H1 (cell line): Measurements from ENCODE around the gene ZBTB40. TPM values are rescaled to one million over a fixed set of nuclear protein-coding genes. Genes with fewer than 3 reads are reported as not detected.

Experiments used
- CTCF ChIA-PET: fragments of 300-600 bp; sonication (Branson Sonifier 250); formaldehyde crosslinking; loops from one replicate; lab custom pipeline; 2021; ENCODE audit not compliant: partially characterized antibody; lab: Charles Lee
- POLR2A ChIA-PET: fragments of 300-600 bp; sonication (Branson Sonifier 250); formaldehyde crosslinking; loops from one replicate; lab custom pipeline; 2021; ENCODE audit warnings: inconsistent platforms; ENCODE audit not compliant: partially characterized antibody; lab: Charles Lee
- DNase-seq, 2 experiments: peaks; one replicate each; pipeline versions ENCODE4 v3.0.0 to v3.0.0-alpha.2; 2010 to 2022; ENCODE audit warnings: low spot score in 2 of 2, low read depth in 1 of 2, mixed read lengths in 1 of 2
- FAIRE-seq: peaks from 2 replicates; lab custom pipeline; 2011; peaks lifted over from hg19 to GRCh38; lab: Jason Lieb, UNC
- H2AFZ ChIP-seq: 2 replicates; pipeline ENCODE4 v1.8.1; 2012; ENCODE audit warnings: low read length, inconsistent platforms
- H2AK5ac ChIP-seq: 2 replicates; pipeline ENCODE4 v1.6.1; 2013; ENCODE audit warnings: low read depth, low read length
- H2BK120ac ChIP-seq: replicated peaks from 2 replicates; pipeline ENCODE3; 2013; ENCODE audit warnings: low read depth, low read length, inconsistent platforms
- H2BK12ac ChIP-seq: 2 replicates; pipeline ENCODE4 v1.6.1; 2013; ENCODE audit warnings: low read depth, low read length
- H2BK15ac ChIP-seq: 2 replicates; pipeline ENCODE4 v1.6.1; 2013; ENCODE audit warnings: low read length
- H2BK20ac ChIP-seq: 2 replicates; pipeline ENCODE4 v1.6.1; 2013; ENCODE audit warnings: low read length
- H2BK5ac ChIP-seq: 2 replicates; pipeline ENCODE4 v1.6.1; 2013; ENCODE audit warnings: low read depth, low read length
- H3K14ac ChIP-seq: 2 replicates; pipeline ENCODE4 v1.6.1; 2013; ENCODE audit warnings: inconsistent platforms; ENCODE audit not compliant: insufficient read length
- H3K18ac ChIP-seq: 2 replicates; pipeline ENCODE4 v1.6.1; 2013; ENCODE audit warnings: low read length; ENCODE audit errors: extremely low read depth
- H3K23ac ChIP-seq: 2 replicates; pipeline ENCODE4 v1.6.1; 2013; ENCODE audit warnings: inconsistent platforms; ENCODE audit not compliant: insufficient read length
- H3K23me2 ChIP-seq: 2 replicates; pipeline ENCODE4 v1.6.1; 2013; ENCODE audit warnings: low read depth, low read length
- H3K27ac ChIP-seq: 2 replicates; pipeline ENCODE4 v1.6.1; 2011; ENCODE audit warnings: low read depth, low read length, inconsistent platforms
- H3K27me3 ChIP-seq, 4 experiments: replicated peaks in 1 of 4; 1 replicate in 1 of 4; 2 replicates in 3 of 4; pipeline versions ENCODE4 v1.6.1 to v1.8.1; 2011 to 2013; ENCODE audit warnings: low read length in 3 of 4, mild to moderate bottlenecking in 3 of 4, inconsistent platforms in 2 of 4, mixed read lengths in 2 of 4, moderate library complexity in 1 of 4; ENCODE audit not compliant: control insufficient read depth in 3 of 4, insufficient read depth in 3 of 4; ENCODE audit errors: extremely low read depth in 1 of 4
- H3K36me3 ChIP-seq, 4 experiments: 2 replicates each; pipeline versions ENCODE4 v1.6.1 to v1.8.1; 2011 to 2013; ENCODE audit warnings: mild to moderate bottlenecking in 4 of 4, low read length in 3 of 4, moderate library complexity in 2 of 4, control low read depth in 1 of 4, inconsistent platforms in 1 of 4; ENCODE audit not compliant: insufficient read depth in 4 of 4, control insufficient read depth in 2 of 4
- H3K4ac ChIP-seq: replicated peaks from 2 replicates; pipeline ENCODE3; 2013; ENCODE audit warnings: low read length, low read depth, mixed read lengths, inconsistent platforms; ENCODE audit not compliant: insufficient read length
- H3K4me1 ChIP-seq, 4 experiments: replicated peaks in 1 of 4; 1 replicate in 1 of 4; 2 replicates in 3 of 4; pipeline versions ENCODE4 v1.6.1 to v1.8.1; 2011 to 2013; ENCODE audit warnings: low read length in 3 of 4, inconsistent platforms in 2 of 4, mixed read lengths in 1 of 4; ENCODE audit not compliant: insufficient read depth in 4 of 4, control insufficient read depth in 3 of 4
- H3K4me2 ChIP-seq, 2 experiments: 2 replicates each; pipeline versions ENCODE4 v1.6.1 to v1.8.1; 2011 to 2013; ENCODE audit warnings: low read depth in 2 of 2, low read length in 2 of 2, control low read depth in 1 of 2, inconsistent platforms in 1 of 2, mild to moderate bottlenecking in 1 of 2; ENCODE audit not compliant: insufficient read depth in 1 of 2
- H3K4me3 ChIP-seq, 4 experiments: fragments of 200-600, 300-600 bp in 1 of 4; sonication (generic), shearing (Covaris generic), sonication (Bioruptor Twin) in 1 of 4; 2 replicates each; pipeline versions ENCODE4 v1.5.1 to v1.8.1; 2011 to 2016; ENCODE audit warnings: low read length in 4 of 4, low read depth in 3 of 4, control low read depth in 2 of 4, inconsistent platforms in 2 of 4, mild to moderate bottlenecking in 2 of 4, mixed read lengths in 1 of 4, moderate library complexity in 1 of 4; ENCODE audit not compliant: insufficient read depth in 2 of 4; ENCODE audit errors: extremely low read depth in 1 of 4
- H3K56ac ChIP-seq: replicated peaks from 2 replicates; pipeline ENCODE3; 2013; ENCODE audit warnings: low read depth, mild to moderate bottlenecking, mixed read lengths, low read length, inconsistent platforms; ENCODE audit not compliant: insufficient read length
- H3K79me1 ChIP-seq: 2 replicates; pipeline ENCODE4 v1.6.1; 2013; ENCODE audit warnings: low read depth, low read length, control low read depth
- H3K79me2 ChIP-seq, 2 experiments: 2 replicates each; pipeline versions ENCODE4 v1.6.1 to v1.8.1; 2012 to 2013; ENCODE audit warnings: low read length in 2 of 2, mild to moderate bottlenecking in 2 of 2, inconsistent platforms in 1 of 2; ENCODE audit not compliant: insufficient read depth in 2 of 2, control insufficient read depth in 1 of 2
- H3K9ac ChIP-seq, 4 experiments: replicated peaks in 1 of 4; 1 replicate in 1 of 4; 2 replicates in 3 of 4; pipeline versions ENCODE4 v1.6.1 to v1.8.1; 2011 to 2013; ENCODE audit warnings: low read depth in 3 of 4, low read length in 3 of 4, control low read depth in 2 of 4, mild to moderate bottlenecking in 2 of 4, moderate library complexity in 2 of 4, inconsistent platforms in 1 of 4; ENCODE audit errors: extremely low read depth in 1 of 4
- H3K9me3 ChIP-seq, 2 experiments: 2 replicates each; pipeline versions ENCODE4 v1.6.1 to v1.8.1; 2012 to 2013; ENCODE audit warnings: mild to moderate bottlenecking in 2 of 2, moderate library complexity in 2 of 2, control low read depth in 1 of 2, inconsistent platforms in 1 of 2, low read depth in 1 of 2, low read length in 1 of 2, mixed read lengths in 1 of 2; ENCODE audit not compliant: insufficient read depth in 2 of 2
- H4K20me1 ChIP-seq, 2 experiments: replicated peaks in 1 of 2; 2 replicates each; pipeline versions ENCODE3 to v1.8.1; 2011 to 2013; ENCODE audit warnings: inconsistent platforms in 2 of 2, low read length in 2 of 2, mild to moderate bottlenecking in 1 of 2; ENCODE audit not compliant: insufficient read depth in 2 of 2, control insufficient read depth in 1 of 2
- H4K5ac ChIP-seq: 2 replicates; pipeline ENCODE4 v1.6.1; 2013; ENCODE audit warnings: low read length, low read depth, mixed read lengths, inconsistent platforms; ENCODE audit not compliant: insufficient read length
- H4K8ac ChIP-seq: 2 replicates; pipeline ENCODE4 v1.8.0; 2013; ENCODE audit warnings: mild to moderate bottlenecking, moderate library complexity, low read length, inconsistent platforms; ENCODE audit not compliant: insufficient read depth; ENCODE audit errors: extremely low read depth
- H4K91ac ChIP-seq: replicated peaks from 2 replicates; pipeline ENCODE3; 2013; ENCODE audit warnings: low read length, mixed read lengths, inconsistent platforms; ENCODE audit not compliant: insufficient read length
- CBX5 ChIP-seq: fragments of 300-800, 300-1000 bp; sonication (generic); IDR thresholded peaks from 2 replicates; pipeline ENCODE4 v1.7.1; 2016; ENCODE audit warnings: antibody characterized with exemption, low read length, low read depth
- CHD1 ChIP-seq: IDR thresholded peaks from 2 replicates; pipeline ENCODE4 v1.6.1; 2012; ENCODE audit warnings: low read depth, low read length, improper control_type of control experiment
- EGR1 ChIP-seq: IDR thresholded peaks from 2 replicates; pipeline ENCODE4 v1.6.1; 2011; ENCODE audit warnings: low read depth, low read length, borderline replicate concordance
- EZH2 ChIP-seq: fragments of 200-600 bp; sonication (generic); IDR thresholded peaks from 2 replicates; pipeline ENCODE4 v1.7.1; 2012; ENCODE audit warnings: low read depth, mild to moderate bottlenecking, moderate library complexity, low read length, inconsistent platforms; ENCODE audit not compliant: severe bottlenecking
- FOSL1 ChIP-seq: IDR thresholded peaks from 2 replicates; pipeline ENCODE4 v1.6.1; 2011; ENCODE audit warnings: mild to moderate bottlenecking, low read depth, low read length, moderate library complexity; ENCODE audit not compliant: insufficient read depth
- KDM1A ChIP-seq: fragments of 200-600, 300-600 bp; sonication (generic); IDR thresholded peaks from 2 replicates; pipeline ENCODE4 v1.7.1; 2016; ENCODE audit warnings: mild to moderate bottlenecking, low read length, borderline replicate concordance
- KDM4A ChIP-seq: IDR thresholded peaks from one replicate; pipeline ENCODE4 v1.7.1; 2012; ENCODE audit warnings: low read depth, mild to moderate bottlenecking, moderate library complexity, low read length, inconsistent platforms; ENCODE audit not compliant: severe bottlenecking
- MAFK ChIP-seq: IDR thresholded peaks from 2 replicates; pipeline ENCODE4 v1.6.1; 2012; ENCODE audit warnings: low read depth, mild to moderate bottlenecking, improper control_type of control experiment, low read length
- SIRT6 ChIP-seq: IDR thresholded peaks from one replicate; pipeline ENCODE4 v1.7.1; 2012; ENCODE audit warnings: low read length, inconsistent platforms
- SIX5 ChIP-seq: IDR thresholded peaks from 2 replicates; pipeline ENCODE4 v1.6.1; 2011; ENCODE audit warnings: mild to moderate bottlenecking, low read depth, low read length
- TEAD4 ChIP-seq: IDR thresholded peaks from 2 replicates; pipeline ENCODE4 v1.6.1; 2012; ENCODE audit warnings: low read depth, low read length, inconsistent platforms, mixed read lengths
- WGBS, 2 experiments: shearing (Covaris generic) in 1 of 2; methylation state at CpG; one replicate each; pipeline versions ENCODE4 v1.1.6 to v1.1.7; 2013 to 2015; ENCODE audit warnings: low lambda C conversion rate in 2 of 2, mixed read lengths in 2 of 2, inconsistent platforms in 1 of 2, low coverage in 1 of 2, missing lambda C conversion rate in 1 of 2; ENCODE audit not compliant: insufficient replicate concordance in 2 of 2, insufficient coverage in 1 of 2, insufficient read length in 1 of 2; ENCODE audit errors: extremely low coverage in 1 of 2, missing lambda C conversion rate in 1 of 2; 5-methylcytosine and 5-hydroxymethylcytosine counted together
- polyA plus RNA-seq, 7 experiments: library from polyadenylated mRNA; depleted of rRNA in 3 of 7; stranded (reverse) in 5 of 7; unstranded in 2 of 7; fragments of >200 nt in 5 of 7; fragments of 200-250 nt in 2 of 7; gene quantifications; 1 replicate in 5 of 7; 2 replicates in 1 of 7; 4 replicates in 1 of 7; pipeline versions ENCODE4 v1.2.1 to v1.2.3, GENCODE V29; 2011 to 2013; ENCODE audit warnings: missing spikeins in 2 of 7, mixed read lengths in 2 of 7
- total RNA-seq: library from RNA; stranded (reverse); fragmentation: NEBNext Ultra II Directional; extraction: Animal tissue kit (Norgen Biotek cat#: 25700); gene quantifications from 2 replicates; pipeline ENCODE4 v1.2.1, GENCODE V29; 2021

Gene ZBTB40
- total and polyA plus RNA-seq, 2 of the 8 experiments (the other 6 are each of a cell fraction or from before 2014, with no cell fraction given): 3.1 to 19.3 TPM

GRCh38 chr1:22418933-22419382, 32.7 kb upstream of the ZBTB40 start:
- H4K91ac ChIP-seq: no peak overlapping the region
- no peak overlapping the region for H4K8ac ChIP-seq
- TF ChIP-seq CBX5: no peak
- no peak for TF ChIP-seq SIX5
- TF ChIP-seq TEAD4: no peak
- TF ChIP-seq KDM4A: no peak
- TF ChIP-seq SIRT6: no peak
- no peak for TF ChIP-seq EZH2
- no peak for TF ChIP-seq KDM1A
- no peak for TF ChIP-seq FOSL1
- no peak for TF ChIP-seq MAFK
- no peak for TF ChIP-seq CHD1
- no peak for TF ChIP-seq EGR1
- H3K36me3 ChIP-seq: no peaks in the 10 kb centered on the region
- no peak overlapping the region for H3K14ac ChIP-seq
- peaks cover 0 to 3% (median 1%) of the 10 kb centered on the region in 4 experiments; a peak in 1 of 7 replicates for H3K4me1 ChIP-seq
- no peak overlapping the region for H3K56ac ChIP-seq
- no peak overlapping the region for H3K4me2 ChIP-seq
- ChIA-PET CTCF (interaction anchor here (1.5 to 3.8 kb wide), 3 partner anchors 91 to 313 kb away, joined by 3 to 40 read pairs (median 3); no protein-coding TSS in a partner anchor), POLR2A (interaction anchor here (1.0 kb wide), 1 partner anchor 36 kb away, joined by 3 read pairs; no protein-coding TSS in a partner anchor)
- H2AFZ ChIP-seq: no peak overlapping the region
- H3K23me2 ChIP-seq: no peaks in the 10 kb centered on the region; the same call in 1 of the 2 replicates
- no peaks in the 10 kb centered on the region for H4K20me1 ChIP-seq
- 35% methylated on average over 2 of the region's 2 CpGs; no CpG with 5 or more reads in 1 of the 2 experiments for WGBS, 2 experiments
- no peaks in the 10 kb centered on the region for H3K9me3 ChIP-seq
- H4K5ac ChIP-seq: no peak overlapping the region
- no peak overlapping the region for H3K27ac ChIP-seq
- H3K4ac ChIP-seq: no peak overlapping the region
- H2BK5ac ChIP-seq: no peak overlapping the region
- no peak overlapping the region for H3K18ac ChIP-seq
- H3K79me1 ChIP-seq: no peaks in the 10 kb centered on the region
- H2BK12ac ChIP-seq: no peak overlapping the region
- no peak overlapping the region for H3K9ac ChIP-seq
- H3K27me3 ChIP-seq: no peaks in the 10 kb centered on the region
- H2BK15ac ChIP-seq: no peak overlapping the region
- DNase-seq (no peak), FAIRE-seq (no peak)
- no peak overlapping the region for H2BK120ac ChIP-seq
- H3K4me3 ChIP-seq: no peak overlapping the region
- no peak overlapping the region for H2AK5ac ChIP-seq
- H3K23ac ChIP-seq: no peak overlapping the region
- no peak overlapping the region for H2BK20ac ChIP-seq
- H3K79me2 ChIP-seq: no peaks in the 10 kb centered on the region
